ENCODE results near the gene LTBP3. TPM values are rescaled to one million over a fixed set of nuclear protein-coding genes. Genes with fewer than 3 reads are reported as not detected.

Gene LTBP3
- total and polyA plus RNA-seq, 9 of the 15 experiments (the other 6 are each of a cell fraction or from before 2014, with no cell fraction given): 0.06 to 20.5 (median 4.8) TPM

- peak; percentile 70 for TF ChIP-seq GABPA (tag; conservative IDR thresholded peaks at IDR 0.05; ENCODE audit: low read depth)
- no peak for TF ChIP-seq NELFE (IDR thresholded peaks at IDR 0.05; ENCODE audit: insufficient read depth, insufficient read length)
- no peak for TF ChIP-seq TAL1 (IDR thresholded peaks at IDR 0.05)
- TF ChIP-seq SNIP1 (IDR thresholded peaks at IDR 0.05; ENCODE audit: low read depth): no peak
- TF ChIP-seq, protein P1, sequence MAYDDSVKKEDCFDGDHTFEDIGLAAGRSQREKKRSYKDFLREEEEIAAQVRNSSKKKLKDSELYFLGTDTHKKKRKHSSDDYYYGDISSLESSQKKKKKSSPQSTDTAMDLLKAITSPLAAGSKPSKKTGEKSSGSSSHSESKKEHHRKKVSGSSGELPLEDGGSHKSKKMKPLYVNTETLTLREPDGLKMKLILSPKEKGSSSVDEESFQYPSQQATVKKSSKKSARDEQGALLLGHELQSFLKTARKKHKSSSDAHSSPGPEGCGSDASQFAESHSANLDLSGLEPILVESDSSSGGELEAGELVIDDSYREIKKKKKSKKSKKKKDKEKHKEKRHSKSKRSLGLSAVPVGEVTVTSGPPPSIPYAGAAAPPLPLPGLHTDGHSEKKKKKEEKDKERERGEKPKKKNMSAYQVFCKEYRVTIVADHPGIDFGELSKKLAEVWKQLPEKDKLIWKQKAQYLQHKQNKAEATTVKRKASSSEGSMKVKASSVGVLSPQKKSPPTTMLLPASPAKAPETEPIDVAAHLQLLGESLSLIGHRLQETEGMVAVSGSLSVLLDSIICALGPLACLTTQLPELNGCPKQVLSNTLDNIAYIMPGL (CRISPR knock-in tag; IDR thresholded peaks at IDR 0.05): 0 out of 2 replicates have a peak, but pooled peaks have one; percentile 43
- TF ChIP-seq ZNF592 (IDR thresholded peaks at IDR 0.05): no peak
- TF ChIP-seq ZNF696 (CRISPR knock-in tag; conservative IDR thresholded peaks at IDR 0.05): no peak
- no peak for TF ChIP-seq ID3 (CRISPR knock-in tag; IDR thresholded peaks at IDR 0.05)
- TF ChIP-seq ID3 (tag; IDR thresholded peaks at IDR 0.05): no peak; the same call in 1 of the 2 replicates
- TF ChIP-seq, protein P2, sequence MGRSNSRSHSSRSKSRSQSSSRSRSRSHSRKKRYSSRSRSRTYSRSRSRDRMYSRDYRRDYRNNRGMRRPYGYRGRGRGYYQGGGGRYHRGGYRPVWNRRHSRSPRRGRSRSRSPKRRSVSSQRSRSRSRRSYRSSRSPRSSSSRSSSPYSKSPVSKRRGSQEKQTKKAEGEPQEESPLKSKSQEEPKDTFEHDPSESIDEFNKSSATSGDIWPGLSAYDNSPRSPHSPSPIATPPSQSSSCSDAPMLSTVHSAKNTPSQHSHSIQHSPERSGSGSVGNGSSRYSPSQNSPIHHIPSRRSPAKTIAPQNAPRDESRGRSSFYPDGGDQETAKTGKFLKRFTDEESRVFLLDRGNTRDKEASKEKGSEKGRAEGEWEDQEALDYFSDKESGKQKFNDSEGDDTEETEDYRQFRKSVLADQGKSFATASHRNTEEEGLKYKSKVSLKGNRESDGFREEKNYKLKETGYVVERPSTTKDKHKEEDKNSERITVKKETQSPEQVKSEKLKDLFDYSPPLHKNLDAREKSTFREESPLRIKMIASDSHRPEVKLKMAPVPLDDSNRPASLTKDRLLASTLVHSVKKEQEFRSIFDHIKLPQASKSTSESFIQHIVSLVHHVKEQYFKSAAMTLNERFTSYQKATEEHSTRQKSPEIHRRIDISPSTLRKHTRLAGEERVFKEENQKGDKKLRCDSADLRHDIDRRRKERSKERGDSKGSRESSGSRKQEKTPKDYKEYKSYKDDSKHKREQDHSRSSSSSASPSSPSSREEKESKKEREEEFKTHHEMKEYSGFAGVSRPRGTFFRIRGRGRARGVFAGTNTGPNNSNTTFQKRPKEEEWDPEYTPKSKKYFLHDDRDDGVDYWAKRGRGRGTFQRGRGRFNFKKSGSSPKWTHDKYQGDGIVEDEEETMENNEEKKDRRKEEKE (IDR thresholded peaks at IDR 0.05; ENCODE audit: borderline replicate concordance in 1 of 2, control insufficient read depth in 1 of 2, low read depth in 2 of 2, low read length in 1 of 2): no peak
- no peak for TF ChIP-seq GATA2 (CRISPR knock-in tag; IDR thresholded peaks at IDR 0.05)
- TF ChIP-seq, protein P3, sequence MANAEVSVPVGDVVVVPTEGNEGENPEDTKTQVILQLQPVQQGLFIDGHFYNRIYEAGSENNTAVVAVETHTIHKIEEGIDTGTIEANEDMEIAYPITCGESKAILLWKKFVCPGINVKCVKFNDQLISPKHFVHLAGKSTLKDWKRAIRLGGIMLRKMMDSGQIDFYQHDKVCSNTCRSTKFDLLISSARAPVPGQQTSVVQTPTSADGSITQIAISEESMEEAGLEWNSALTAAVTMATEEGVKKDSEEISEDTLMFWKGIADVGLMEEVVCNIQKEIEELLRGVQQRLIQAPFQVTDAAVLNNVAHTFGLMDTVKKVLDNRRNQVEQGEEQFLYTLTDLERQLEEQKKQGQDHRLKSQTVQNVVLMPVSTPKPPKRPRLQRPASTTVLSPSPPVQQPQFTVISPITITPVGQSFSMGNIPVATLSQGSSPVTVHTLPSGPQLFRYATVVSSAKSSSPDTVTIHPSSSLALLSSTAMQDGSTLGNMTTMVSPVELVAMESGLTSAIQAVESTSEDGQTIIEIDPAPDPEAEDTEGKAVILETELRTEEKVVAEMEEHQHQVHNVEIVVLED (CRISPR knock-in tag; IDR thresholded peaks at IDR 0.05): no peak
- TF ChIP-seq KLF6 (CRISPR knock-in tag; IDR thresholded peaks at IDR 0.05; ENCODE audit: borderline replicate concordance): no peak
- no peak for TF ChIP-seq POLR2H (tag; IDR thresholded peaks at IDR 0.05; ENCODE audit: low read depth)
Measured at GRCh38 chr11:65575568-65576231, 17.5 kb upstream of the LTBP3 start, which contains the start of gene EHBP1L1 (continued).
